Measurements from ENCODE around the gene TBL1XR1.

Gene TBL1XR1

DNA sequence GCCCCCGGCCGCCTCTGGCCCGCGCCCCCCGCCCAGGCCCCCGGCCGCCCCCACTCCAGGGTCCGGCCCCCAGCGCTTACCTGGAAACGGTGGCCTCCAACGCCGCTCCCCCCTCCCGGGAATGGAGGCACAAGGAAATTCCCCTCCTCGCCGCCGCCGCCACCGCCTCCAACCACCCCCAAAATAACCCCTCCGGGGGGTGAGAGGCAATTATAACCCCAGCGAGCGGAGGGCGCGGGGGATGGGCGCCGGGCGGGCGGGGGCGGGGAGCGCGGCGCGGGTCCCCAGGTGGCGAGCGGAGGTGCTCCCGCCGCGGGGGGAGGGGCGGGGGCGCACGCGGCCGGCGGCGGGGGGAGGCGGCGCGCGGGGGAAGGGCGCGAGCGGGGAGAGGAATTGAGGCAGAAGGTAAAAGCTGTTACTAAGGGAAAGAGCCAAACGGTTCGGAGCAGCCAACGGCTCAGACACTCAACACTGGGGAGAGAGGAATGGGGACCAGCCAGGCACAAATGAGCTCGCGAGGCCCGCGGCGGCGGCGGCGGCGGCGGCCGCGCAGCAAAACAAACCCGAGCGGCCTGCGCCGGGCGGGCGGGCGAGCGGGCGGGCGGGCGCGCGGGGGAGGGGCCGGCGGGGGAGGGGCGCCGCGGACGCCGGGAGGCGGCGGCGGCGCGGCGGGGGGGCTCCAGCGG, at the start of gene TBL1XR1:
Gene TBL1XR1, minus strand, starts transcription at position 442 of the 686 bp plus-strand sequence. CDS start 132,505 bp downstream, outside the sequence.
- peak; percentile 90 for DNase-seq

DNA sequence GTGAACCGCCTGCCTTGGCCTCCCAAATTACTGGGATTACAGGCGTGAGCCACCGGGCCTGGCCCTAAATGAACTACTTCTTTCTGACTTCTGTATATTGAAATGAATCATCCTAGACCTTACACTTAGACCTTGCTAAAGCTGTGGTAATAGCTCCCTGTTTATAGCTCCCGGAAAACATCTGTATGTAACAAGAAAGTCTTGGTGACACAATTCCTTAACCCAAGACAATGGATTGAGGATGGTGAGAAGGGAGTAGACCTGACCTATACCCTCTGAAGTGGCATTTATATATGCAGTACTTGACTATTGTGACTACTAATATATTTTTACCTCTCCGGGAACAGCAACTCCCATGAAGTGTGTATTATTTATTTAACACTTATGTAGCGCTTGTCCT, 48.0 kb upstream of the TBL1XR1 start:
- DNase-seq: no peak

DNA sequence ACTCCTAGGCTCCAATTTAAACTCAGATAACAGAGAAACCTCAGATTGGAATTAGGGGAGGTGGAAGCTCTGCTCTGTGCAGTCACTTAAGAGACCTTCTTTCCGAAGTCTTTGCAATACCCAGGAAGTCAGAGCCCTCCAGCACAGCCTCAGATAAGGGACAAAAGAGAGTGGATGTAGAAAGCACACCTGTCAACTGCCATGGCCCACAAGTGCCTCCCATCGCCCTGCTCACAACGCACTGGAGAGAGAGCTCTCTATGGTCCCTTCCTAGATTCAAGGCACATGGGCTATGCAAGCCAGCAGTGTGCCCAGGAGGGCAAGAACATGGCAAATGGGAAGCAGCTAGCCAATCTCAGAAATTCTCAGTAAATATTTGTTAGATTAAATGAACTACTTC, 47.3 kb upstream of the TBL1XR1 start:
- no peak for DNase-seq

DNA sequence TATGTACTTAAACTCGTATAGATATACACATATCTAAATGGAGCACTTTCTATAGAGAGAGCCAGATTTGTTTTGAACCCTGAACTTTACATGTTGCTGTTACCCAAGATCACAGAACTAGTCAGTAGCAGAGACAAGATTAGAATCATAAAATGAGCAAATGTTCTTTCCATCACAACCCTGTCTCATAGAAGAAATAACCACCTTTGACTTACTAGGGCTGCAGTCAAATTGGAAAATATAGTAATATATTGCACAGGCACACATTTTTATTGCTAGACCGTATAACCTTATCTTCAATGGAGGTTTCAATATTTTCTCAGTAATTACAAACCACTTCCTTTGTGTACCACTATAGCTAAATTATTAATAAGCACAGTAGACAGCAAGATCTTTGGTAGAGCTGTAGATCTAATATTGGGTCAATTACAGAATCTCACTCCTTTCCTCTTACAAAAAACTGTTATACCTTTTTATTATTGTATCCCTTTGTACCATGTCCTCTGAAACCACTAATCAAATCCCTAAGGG, 41.5 kb upstream of the TBL1XR1 start:
- DNase-seq: no peak

DNA sequence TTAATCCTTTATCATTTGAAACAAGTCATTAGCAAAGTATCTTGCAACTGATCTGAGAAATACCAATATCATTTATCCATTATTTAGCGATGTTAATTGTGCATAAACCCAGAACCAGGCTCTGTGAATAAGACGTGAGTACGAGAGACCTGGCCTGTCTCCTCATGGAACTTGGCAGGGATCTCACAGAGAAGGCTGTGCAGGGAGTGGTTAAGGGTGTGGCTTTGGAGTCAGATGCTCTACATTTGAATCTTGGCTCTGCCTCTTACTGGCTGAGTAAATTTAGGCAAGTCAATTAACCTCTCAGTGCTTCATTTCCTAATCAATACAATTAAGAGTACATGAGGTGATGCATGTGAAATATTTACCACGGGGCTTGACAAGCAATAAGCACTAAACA, 39.9 kb upstream of the TBL1XR1 start:
- no peak for DNase-seq

DNA sequence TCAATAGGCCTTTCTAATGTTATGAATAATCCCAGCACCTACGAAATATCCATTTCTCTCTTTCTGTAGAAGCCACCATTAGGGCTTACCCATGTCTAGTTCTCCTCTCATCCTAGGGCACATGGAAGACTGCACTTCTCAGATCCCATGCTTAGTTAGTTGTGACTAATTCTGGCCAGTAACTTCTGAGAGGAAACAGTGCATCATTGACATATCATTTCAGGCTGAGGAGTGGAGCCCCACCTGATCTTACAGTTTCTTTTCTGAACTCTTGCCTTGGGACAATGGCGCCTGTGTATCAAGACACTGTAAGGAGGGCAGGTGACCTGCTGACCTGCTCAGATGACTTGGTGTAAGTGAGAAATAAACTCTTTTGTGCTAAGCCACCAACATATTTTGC, 39.4 kb upstream of the TBL1XR1 start:
- no peak for DNase-seq

DNA sequence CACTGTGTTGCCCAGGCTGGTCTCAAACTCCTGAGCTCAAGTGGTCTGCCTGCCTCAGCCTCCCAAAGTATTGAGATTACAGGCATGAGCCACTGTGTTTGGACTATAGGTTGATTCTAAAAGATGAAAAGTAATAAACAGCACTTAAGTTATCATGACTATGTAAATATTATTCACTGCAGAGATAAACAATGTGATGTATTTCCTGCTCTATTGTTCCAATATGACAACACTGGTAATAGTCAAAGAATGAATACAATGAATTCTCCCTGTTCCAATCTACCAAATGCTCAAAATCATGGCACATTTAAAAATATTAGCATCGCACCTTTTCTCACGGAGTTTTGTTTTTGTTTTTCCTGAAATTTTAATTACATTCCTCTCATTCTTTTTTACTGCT, 36.8 kb upstream of the TBL1XR1 start:
- DNase-seq: no peak

DNA sequence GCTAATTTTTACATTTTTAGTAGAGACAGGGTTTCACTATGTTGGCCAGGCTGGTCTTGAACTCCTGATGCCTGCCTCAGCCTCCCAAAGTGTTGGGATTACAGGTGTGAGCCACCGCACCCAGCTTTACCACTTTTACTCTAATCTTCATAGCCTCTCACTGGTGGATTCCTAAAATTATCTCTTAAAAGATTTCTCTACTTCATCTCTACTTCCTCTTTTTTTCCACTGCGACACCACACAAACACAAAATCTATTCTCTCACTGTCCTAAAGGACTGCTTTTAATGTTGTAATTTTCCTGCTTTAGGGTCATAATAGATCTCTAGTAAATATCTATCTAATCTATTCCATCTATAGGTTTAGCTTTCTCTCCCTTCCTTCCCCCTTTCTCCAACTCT, 34.0 kb upstream of the TBL1XR1 start:
- no peak for DNase-seq

DNA sequence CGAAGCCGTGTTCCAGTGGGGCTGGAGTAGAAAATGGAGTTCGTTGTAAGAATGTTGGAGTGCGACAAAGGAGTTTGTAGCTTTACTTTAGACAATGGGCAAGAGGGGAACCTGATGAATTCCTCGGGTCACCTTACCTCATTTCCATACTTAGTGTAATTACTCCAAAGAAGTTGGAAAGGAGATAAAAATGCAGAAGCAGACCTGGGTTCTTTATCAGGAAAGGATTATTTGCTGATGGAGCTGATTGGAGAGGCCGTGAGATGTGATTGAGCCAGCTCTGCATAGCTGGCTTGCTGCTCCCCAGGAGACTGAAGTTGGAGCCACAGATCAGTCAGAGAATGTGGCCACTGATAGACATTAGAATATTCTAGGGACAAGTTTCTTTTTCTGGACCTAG, 33.4 kb upstream of the TBL1XR1 start:
- no peak for DNase-seq

DNA sequence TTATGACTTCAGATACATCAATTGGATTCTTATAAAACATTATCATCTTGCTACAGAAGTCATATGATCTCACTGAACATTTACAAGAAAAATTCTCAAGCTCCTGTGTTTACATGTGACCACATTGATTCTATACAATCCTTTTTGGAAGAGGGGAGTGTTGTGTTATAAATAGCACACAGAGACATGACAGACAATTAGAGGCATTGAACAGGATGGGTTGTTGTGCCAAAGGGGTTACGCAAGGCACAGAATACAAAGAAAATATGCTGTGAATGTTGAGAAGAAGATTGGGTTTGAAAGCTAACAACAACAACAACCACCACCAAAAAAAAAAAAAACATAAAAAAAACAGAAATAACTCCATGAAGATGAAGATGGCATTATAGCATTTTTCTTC, 32.5 kb upstream of the TBL1XR1 start:
- no peak for DNase-seq

DNA sequence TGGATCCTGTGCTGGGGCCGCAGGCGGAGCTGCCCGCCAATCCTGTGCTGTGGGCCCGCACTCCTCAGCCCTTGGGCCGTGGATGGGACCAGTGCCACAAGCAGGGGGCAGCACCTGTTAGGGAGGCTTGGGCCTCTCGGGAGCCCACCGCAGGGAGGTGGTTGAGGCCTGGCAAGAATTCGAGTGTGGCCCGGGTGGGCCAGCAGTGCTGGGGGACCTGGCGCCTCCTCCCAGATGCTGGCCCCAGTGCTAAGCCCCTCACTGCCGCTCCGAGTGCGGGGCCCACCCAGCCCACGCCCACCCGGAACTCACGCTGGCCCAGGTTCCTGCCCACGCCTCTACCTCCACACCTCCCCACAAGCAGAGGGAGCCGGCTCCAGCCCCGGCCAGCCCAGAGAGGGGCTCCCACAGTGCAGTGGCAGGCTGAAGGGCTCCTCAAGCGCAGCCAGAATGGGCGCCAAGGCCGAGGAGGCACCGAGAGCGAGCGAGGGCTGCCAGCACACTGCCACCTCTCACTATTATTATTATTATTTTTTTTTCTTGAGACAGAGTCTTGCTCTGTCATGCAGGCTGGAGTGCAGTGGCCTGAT, 31.4 kb upstream of the TBL1XR1 start:
- no peak for DNase-seq

DNA sequence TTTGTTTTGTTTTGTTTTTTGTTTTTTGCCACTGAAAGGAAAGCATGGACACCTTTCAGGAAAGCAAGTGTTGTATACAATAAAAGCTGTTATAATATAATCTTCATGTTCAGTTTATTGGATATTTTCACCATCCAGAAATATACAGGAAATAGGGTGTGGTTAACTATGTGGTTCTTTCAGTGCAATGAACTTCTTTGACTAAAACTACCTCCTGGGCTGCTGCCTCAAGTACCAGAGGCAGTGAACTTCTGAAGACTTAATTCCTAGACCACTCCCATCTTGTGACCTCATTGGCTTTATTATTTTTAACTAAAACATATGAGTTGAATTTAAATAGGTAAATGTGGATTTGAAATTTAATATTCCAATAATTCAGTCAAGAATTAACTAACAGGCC, 27.1 kb upstream of the TBL1XR1 start:
- DNase-seq: no peak

DNA sequence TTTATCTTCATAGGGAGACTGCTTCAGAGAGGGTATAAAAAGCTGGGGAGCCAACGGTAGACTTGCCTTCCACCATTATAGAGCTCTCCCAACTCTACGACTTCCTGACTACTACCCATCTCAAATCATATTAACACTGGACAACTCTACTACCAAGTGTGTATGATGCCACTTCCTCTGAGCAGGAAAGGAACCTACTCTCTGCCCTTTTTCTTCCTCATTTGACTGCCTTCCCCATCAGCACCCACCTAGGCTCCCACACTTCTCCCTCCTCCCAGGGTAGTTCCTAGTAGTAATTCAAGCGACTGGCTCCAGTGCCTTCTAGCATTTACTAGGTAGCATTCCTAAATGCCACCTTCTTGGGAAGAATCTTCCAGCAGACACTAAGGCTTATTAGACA, 24.5 kb upstream of the TBL1XR1 start:
- DNase-seq: no peak

DNA sequence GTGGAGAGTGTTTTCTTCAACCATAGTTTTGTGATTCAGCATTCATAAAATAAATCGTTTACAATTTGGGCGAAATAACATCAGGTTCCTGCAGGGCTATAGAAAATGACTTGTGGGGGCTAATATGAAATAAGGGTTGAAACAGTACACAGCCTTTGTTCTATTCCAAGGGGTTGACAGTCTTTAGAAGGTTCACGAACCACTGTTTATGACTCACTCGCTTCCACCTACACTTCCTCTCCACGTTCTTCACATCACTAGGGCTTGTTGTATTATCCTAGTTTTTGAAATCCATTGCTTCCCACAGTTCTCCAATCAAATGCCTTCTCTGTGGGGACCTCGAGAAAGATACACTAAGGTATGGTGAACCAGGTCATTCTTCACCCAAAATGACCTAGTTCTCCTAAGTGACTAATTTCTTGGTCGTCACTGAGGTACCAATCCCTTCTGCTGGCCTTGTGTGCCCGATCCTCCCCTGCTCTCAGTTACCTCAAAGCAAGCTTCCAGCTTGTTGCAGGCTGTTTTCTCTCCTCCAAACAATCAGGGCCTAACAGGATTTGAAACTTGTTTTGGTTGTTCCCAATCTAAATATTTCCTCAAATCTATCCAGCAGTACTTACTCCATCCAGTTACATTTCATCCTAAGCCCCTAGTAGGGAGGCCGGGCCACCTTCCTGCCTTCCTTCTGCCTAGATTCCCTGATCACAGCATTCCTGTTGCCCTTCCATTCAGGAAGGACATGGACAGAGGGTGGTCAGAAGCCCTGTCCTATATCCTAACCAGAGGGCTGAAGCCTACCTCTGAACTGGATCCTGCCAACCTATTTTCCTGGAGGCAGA, 23.1 kb upstream of the TBL1XR1 start:
- DNase-seq: no peak

DNA sequence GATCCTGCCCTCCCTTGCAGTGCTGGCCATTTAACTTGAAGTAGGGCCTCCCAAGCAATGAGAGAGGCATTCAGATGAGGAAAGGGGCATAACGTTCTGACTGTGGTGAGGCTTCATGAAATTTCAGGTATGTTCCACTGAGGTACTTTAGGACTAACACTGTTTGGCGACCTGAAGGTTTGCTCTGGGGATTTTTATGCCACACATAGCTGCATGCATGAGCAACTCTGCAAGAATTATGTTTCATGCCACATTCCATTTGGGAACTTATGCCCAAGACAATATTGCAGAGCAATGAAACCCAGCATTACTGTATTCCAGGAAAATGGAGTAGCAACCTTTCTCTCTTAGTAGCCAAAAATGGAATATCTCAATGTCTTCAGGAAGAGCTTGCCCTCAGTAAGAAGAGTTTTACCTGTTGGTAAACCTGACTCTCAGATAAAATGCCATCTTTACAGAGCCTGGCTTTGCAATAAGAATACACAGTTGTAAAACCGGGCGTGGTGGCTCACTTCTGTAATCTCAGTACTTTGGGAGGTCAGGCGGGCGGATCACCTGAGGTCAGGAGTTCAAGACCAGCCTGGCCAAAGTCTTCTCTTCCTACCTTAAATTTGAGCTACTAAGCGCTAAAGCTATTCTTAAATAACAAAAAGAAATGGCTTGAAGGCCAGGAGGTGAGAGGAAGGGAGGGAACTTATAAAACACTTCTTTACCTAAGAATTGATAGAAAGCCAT, 16.7 kb upstream of the TBL1XR1 start:
- no peak for DNase-seq

DNA sequence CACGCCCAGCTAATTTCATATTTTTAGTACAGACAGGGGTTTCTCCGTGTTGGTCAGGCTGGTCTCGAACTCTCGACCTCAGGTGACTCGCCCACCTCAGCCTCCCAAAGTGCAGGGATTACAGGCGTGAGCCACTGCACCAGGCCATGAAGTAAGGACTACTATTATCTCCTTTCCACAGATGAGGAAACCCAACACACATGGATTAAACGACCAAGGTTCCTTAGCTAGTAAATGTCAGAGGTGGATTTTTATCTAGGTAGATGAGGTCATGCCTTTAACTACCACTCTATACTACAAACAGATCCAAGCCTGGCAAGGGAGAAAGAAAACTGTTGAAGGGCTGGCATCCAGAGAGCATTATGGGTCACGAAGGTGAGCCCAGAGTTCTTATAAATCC, 15.5 kb upstream of the TBL1XR1 start:
- no peak for DNase-seq

DNA sequence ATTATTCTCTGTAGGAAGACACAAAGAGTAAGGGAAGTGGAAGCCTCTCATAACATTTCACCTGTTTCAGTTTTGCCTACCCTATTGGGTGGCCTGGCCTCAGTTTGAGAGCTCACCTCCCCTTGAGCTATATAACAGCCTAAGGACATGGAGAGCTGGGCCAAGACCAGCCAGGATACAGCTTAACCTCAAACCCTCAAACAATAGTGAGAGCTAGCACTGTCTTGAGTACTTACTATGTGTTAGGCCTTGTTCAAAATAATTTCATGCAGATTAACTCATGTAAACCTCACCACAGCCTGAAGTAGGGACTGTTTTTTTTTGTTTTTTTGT, 15.0 kb upstream of the TBL1XR1 start:
- no peak for DNase-seq

DNA sequence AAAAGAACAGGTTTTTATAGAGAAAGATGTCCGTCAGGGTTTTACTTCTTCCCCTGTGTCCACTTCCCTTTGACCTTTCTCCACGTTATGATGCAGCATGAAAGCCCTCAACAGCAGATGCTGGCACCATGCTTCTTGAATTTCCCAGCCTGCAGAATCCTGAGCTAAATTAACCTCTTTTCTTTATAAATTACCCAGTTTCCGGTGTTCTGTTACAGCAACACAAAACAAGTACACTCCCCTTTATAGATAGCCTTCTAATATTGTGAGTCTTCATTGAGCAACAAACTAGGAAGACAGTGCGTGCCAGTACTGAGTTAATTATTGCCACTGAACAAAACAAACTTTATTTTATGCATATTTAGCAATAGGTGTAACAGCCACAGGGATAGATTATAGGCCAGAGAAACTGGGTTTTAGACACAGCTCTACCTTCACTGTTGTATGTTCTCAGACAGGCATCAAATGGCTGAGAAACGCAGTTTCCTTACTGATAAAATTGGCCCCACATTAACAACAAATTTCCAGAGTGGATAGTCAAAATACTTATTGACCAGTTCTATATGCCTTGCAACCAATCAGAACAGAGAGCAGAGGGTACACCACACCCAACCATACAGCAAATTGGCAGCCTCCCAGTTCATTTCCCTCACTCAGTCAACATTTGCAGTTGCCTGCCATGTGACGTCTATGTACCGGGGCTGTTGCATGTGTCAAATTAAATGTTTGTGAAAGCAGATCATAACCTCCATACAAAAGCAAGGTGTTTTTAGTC, 14.4 kb upstream of the TBL1XR1 start:
- no peak for DNase-seq

DNA sequence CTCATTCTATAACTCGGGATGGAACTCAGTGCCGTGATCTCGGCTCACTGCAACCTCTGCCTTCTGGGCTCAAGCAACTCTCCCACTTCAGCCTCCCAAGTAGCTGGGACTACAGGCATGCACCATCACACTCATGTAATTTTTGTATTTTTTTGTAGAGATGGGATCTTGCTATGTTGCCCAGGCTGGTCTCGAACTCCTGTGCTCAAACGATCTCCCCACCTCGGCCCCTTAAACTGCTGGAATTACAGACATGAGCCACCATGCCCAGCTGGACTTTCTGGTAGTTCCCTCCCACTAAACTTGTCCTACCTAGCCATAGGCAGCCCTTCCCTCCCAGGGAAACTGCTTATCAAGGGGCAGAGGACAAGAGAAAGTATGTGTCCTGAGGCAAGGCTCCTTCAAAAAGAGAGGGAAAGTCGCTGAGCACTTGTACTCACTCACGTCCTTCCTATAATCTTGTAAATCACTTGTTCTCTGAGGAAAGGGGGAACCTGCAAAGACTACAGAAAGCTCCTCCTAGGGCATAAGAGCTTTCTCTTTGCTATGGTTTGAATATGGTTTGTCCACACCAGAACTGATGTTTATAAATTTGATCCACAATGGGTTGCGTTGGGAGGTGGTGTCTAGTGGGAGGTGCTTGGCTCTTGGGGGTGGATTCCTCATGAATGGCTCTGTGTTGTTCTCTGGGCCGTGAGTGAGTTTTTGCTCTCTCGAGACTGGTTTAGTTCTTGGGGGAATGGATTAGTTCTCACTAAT, 13.6 kb upstream of the TBL1XR1 start:
- DNase-seq: no peak

DNA sequence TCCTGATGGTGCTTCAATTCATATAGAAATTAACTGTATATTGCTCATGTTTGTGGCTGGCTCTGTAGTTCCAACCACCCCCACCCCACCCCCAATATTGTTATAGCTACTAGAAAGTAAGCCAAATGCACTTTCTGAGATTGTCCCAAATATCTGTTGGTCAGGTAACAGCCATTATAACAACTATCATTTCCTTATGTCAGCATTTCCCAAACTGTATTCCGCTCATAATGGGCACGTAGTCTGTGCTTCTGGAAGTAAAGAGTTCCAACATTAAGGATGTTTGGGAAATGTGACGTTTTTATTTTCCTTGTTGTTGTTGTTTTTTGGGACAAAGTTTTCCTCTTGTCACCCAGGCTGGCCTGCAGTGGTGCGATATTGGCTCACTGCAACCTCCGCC, 12.2 kb upstream of the TBL1XR1 start:
- no peak for DNase-seq

DNA sequence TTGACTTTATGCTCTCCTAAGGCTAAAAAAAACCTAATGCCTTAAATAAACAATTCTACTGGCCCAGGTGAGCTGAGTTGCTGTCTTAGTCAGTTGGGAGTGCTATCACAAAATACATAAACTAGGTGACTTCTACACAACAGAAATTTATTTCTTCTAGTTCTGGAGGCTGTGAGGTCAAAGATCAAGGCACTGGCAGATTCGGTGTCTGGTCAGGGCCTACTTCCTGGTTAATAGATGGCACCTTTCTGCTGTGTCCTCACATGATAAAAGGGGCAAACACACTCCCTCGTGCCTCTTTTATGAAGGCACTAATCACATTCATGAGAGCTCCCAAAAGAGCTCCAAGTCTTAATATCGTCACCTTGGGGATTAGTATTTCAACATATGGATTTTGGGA, 11.5 kb upstream of the TBL1XR1 start:
- DNase-seq: no peak

DNA sequence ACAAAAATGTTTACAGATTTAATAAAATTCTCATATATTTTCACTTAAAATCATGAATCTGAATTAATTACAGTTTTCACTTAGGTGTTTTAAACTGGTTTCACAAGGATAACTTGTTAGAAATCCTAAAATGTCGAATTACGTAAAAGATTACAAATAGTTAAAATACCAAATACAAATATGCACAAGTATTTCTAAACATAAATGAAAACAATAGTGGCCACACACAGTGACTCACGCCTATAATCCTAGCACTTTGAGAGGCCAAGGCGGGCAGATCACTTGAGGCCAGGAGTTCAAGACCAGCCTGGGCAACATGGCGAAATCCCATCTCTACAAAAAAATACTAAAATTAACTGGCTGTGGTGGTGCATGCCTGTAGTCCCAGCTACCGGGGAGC, 10.9 kb upstream of the TBL1XR1 start:
- DNase-seq: no peak
